Measurements from ENCODE around the gene TLL2.

Gene TLL2

GRCh38 chr10:96460316-96460715, 53.4 kb downstream of the TLL2 start:
- DNase-seq, result no peak

- no peak for DNase-seq
These were observed 56.4 kb downstream of the TLL2 start for GRCh38 chr10:96457341-96457740.

- DNase-seq, result no peak
These were observed 57.4 kb downstream of the TLL2 start for GRCh38 chr10:96456296-96456840.

- DNase-seq, result no peak
These were observed 59.7 kb downstream of the TLL2 start for GRCh38 chr10:96453856-96454583.

GRCh38 chr10:96452494-96453153, 61.1 kb downstream of the TLL2 start:
- DNase-seq, result no peak

GRCh38 chr10:96450529-96451207, 63.1 kb downstream of the TLL2 start:
- no peak for DNase-seq

GRCh38 chr10:96448558-96448957, 65.2 kb downstream of the TLL2 start:
- DNase-seq, result no peak

GRCh38 chr10:96448021-96448457, 65.7 kb downstream of the TLL2 start:
- DNase-seq, result no peak

- no peak for DNase-seq
These were observed 66.6 kb downstream of the TLL2 start for GRCh38 chr10:96446966-96447596.

- DNase-seq, result no peak
These were observed 71.6 kb downstream of the TLL2 start for GRCh38 chr10:96441987-96442643.

GRCh38 chr10:96441322-96441885, 72.3 kb downstream of the TLL2 start:
- DNase-seq, result no peak

GRCh38 chr10:96440361-96441292, 73.1 kb downstream of the TLL2 start:
- no peak for DNase-seq

- DNase-seq, result no peak
These were observed 74.0 kb downstream of the TLL2 start for GRCh38 chr10:96439725-96440124.

- DNase-seq, result no peak
These were observed 77.7 kb downstream of the TLL2 start for GRCh38 chr10:96436035-96436434.

- DNase-seq, result no peak
These were observed 82.3 kb downstream of the TLL2 start for GRCh38 chr10:96431211-96431970.

- DNase-seq, result no peak
These were observed 86.4 kb downstream of the TLL2 start for GRCh38 chr10:96427291-96427690.

- no peak for DNase-seq
These were observed 91.2 kb downstream of the TLL2 start for GRCh38 chr10:96422525-96422924.

- DNase-seq, result no peak
These were observed 91.7 kb downstream of the TLL2 start for GRCh38 chr10:96421995-96422394.

GRCh38 chr10:96420228-96421009, 93.3 kb downstream of the TLL2 start:
- DNase-seq, result no peak

- no peak for DNase-seq
These were observed 94.4 kb downstream of the TLL2 start for GRCh38 chr10:96419351-96419750.

All from stimulated activated naive CD4-positive, alpha-beta T cell treated with Interleukin-2 at 50 U/mL for 16 hours (primary cell).